Rectal smooth muscle tissue (tissue), 1 donor: ENCODE measurements around the gene C10orf71.

Experiments used
- H3K27ac ChIP-seq: one replicate; pipeline ENCODE4 v1.7.0; 2013; ENCODE audit warnings: low read depth, low read length, inconsistent platforms
- H3K27me3 ChIP-seq: one replicate; pipeline ENCODE4 v1.7.0; 2013; ENCODE audit warnings: low read length; ENCODE audit not compliant: control insufficient read depth, insufficient read depth
- H3K36me3 ChIP-seq: one replicate; pipeline ENCODE4 v1.7.0; 2013; ENCODE audit warnings: low read length; ENCODE audit not compliant: control insufficient read depth, insufficient read depth
- H3K4me1 ChIP-seq: one replicate; pipeline ENCODE4 v1.7.0; 2013; ENCODE audit warnings: low read length; ENCODE audit not compliant: control insufficient read depth, insufficient read depth
- H3K4me3 ChIP-seq: one replicate; pipeline ENCODE4 v1.7.0; 2013; ENCODE audit warnings: low read length
- H3K9ac ChIP-seq: one replicate; pipeline ENCODE4 v1.7.0; 2013; ENCODE audit warnings: low read length

C10orf71 gene

GRCh38 chr10:49344840-49345239 is 45.9 kb downstream of the C10orf71 start:
- Histone ChIP-seq H3K27me3 (no peaks in the 10 kb centered on the region), H3K36me3 (no peaks in the 10 kb centered on the region), H3K9ac (no peak overlapping the region), H3K4me3 (no peak overlapping the region), H3K4me1 (no peaks in the 10 kb centered on the region), H3K27ac (no peak overlapping the region)

GRCh38 chr10:49347342-49347741 is 48.4 kb downstream of the C10orf71 start:
- Histone ChIP-seq H3K27ac (no peak overlapping the region), H3K9ac (no peak overlapping the region), H3K36me3 (no peaks in the 10 kb centered on the region), H3K27me3 (no peaks in the 10 kb centered on the region), H3K4me1 (no peaks in the 10 kb centered on the region), H3K4me3 (no peak overlapping the region)

GRCh38 chr10:49347827-49348226 is 48.9 kb downstream of the C10orf71 start:
- Histone ChIP-seq H3K27ac (no peak overlapping the region), H3K4me3 (no peak overlapping the region), H3K36me3 (no peaks in the 10 kb centered on the region), H3K27me3 (no peaks in the 10 kb centered on the region), H3K4me1 (no peaks in the 10 kb centered on the region), H3K9ac (no peak overlapping the region)

- Histone ChIP-seq H3K4me1 (no peaks in the 10 kb centered on the region), H3K27ac (no peak overlapping the region), H3K36me3 (no peaks in the 10 kb centered on the region), H3K9ac (no peak overlapping the region), H3K27me3 (no peaks in the 10 kb centered on the region), H3K4me3 (no peak overlapping the region)
Measured at GRCh38 chr10:49348593-49348992, 49.6 kb downstream of the C10orf71 start.

GRCh38 chr10:49349390-49349789 is 50.4 kb downstream of the C10orf71 start:
- H3K4me3 ChIP-seq, result no peak overlapping the region
- H3K9ac ChIP-seq, result no peak overlapping the region

GRCh38 chr10:49350138-49350537 is 51.2 kb downstream of the C10orf71 start:
- Histone ChIP-seq H3K27ac (no peak overlapping the region), H3K27me3 (no peaks in the 10 kb centered on the region), H3K9ac (no peak overlapping the region), H3K4me3 (no peak overlapping the region), H3K36me3 (no peaks in the 10 kb centered on the region), H3K4me1 (no peaks in the 10 kb centered on the region)

More at GRCh38 chr10:49349390-49349789, 50.4 kb downstream of the C10orf71 start:
- H3K27ac ChIP-seq, result no peak overlapping the region
- no peaks in the 10 kb centered on the region for H3K4me1 ChIP-seq
- H3K36me3 ChIP-seq, result no peaks in the 10 kb centered on the region
- no peaks in the 10 kb centered on the region for H3K27me3 ChIP-seq

GRCh38 chr10:49350846-49351532 is 52.0 kb downstream of the C10orf71 start:
- no peaks in the 10 kb centered on the region for H3K4me1 ChIP-seq
- H3K27ac ChIP-seq, result no peak overlapping the region
- no peaks in the 10 kb centered on the region for H3K27me3 ChIP-seq
- H3K4me3 ChIP-seq, result no peak overlapping the region
- H3K36me3 ChIP-seq, result no peaks in the 10 kb centered on the region
- no peak overlapping the region for H3K9ac ChIP-seq

GRCh38 chr10:49351669-49352068 is 52.7 kb downstream of the C10orf71 start:
- no peak overlapping the region for H3K4me3 ChIP-seq
- H3K27ac ChIP-seq, result no peak overlapping the region
- H3K27me3 ChIP-seq, result no peaks in the 10 kb centered on the region
- no peaks in the 10 kb centered on the region for H3K4me1 ChIP-seq
- H3K36me3 ChIP-seq, result no peaks in the 10 kb centered on the region
- no peak overlapping the region for H3K9ac ChIP-seq

GRCh38 chr10:49352323-49352722 is 53.4 kb downstream of the C10orf71 start:
- no peak overlapping the region for H3K4me3 ChIP-seq
- H3K4me1 ChIP-seq, result no peaks in the 10 kb centered on the region
- H3K36me3 ChIP-seq, result no peaks in the 10 kb centered on the region
- H3K9ac ChIP-seq, result no peak overlapping the region
- no peak overlapping the region for H3K27ac ChIP-seq
- no peaks in the 10 kb centered on the region for H3K27me3 ChIP-seq

- no peaks in the 10 kb centered on the region for H3K36me3 ChIP-seq
- H3K27me3 ChIP-seq, result no peaks in the 10 kb centered on the region
- H3K4me3 ChIP-seq, result no peak overlapping the region
- H3K9ac ChIP-seq, result no peak overlapping the region
- no peak overlapping the region for H3K27ac ChIP-seq
- H3K4me1 ChIP-seq, result no peaks in the 10 kb centered on the region
Measured at GRCh38 chr10:49353026-49353894, 54.3 kb downstream of the C10orf71 start.

- H3K4me1 ChIP-seq, result no peaks in the 10 kb centered on the region
- no peak overlapping the region for H3K27ac ChIP-seq
- H3K27me3 ChIP-seq, result no peaks in the 10 kb centered on the region
- no peak overlapping the region for H3K9ac ChIP-seq
- no peaks in the 10 kb centered on the region for H3K36me3 ChIP-seq
- no peak overlapping the region for H3K4me3 ChIP-seq
Measured at GRCh38 chr10:49353895-49354566, 55.1 kb downstream of the C10orf71 start.

- H3K36me3 ChIP-seq, result no peaks in the 10 kb centered on the region
- H3K4me1 ChIP-seq, result no peaks in the 10 kb centered on the region
- no peak overlapping the region for H3K27ac ChIP-seq
- no peak overlapping the region for H3K4me3 ChIP-seq
- no peak overlapping the region for H3K9ac ChIP-seq
- no peaks in the 10 kb centered on the region for H3K27me3 ChIP-seq
Measured at GRCh38 chr10:49354593-49354992, 55.6 kb downstream of the C10orf71 start.
